HCT116 (cell line): Measurements from ENCODE around the gene PKHD1. TPM values are rescaled to one million over a fixed set of nuclear protein-coding genes. Genes with fewer than 3 reads are reported as not detected.

Experiments
- total RNA-seq: library from RNA; stranded (reverse); gene quantifications from one replicate; pipeline ENCODE4 v1.2.1, GENCODE V29; 2021; ENCODE audit not compliant: unreplicated experiment

The PKHD1 gene
- total RNA-seq, 1 experiment from 2014 or later, result not detected

Other genes with a start within 250 kb of the PKHD1 start
- not detected for gene IL17A, start 98.8 kb upstream of the PKHD1 start, total RNA-seq
- gene IL17F, start 156.9 kb upstream of the PKHD1 start, total RNA-seq, result not detected
- gene MCM3, start 197.1 kb upstream of the PKHD1 start, total RNA-seq, result 191 TPM